Stomach smooth muscle (tissue), 2 donors: Measurements from ENCODE around the gene RYR1.

ENCODE experiments used
- H3K27ac ChIP-seq: one replicate; pipeline ENCODE4 v1.7.0; 2013; ENCODE audit warnings: mild to moderate bottlenecking, low read length, inconsistent platforms
- H3K27me3 ChIP-seq, 2 donors: one replicate each; pipeline ENCODE4 v1.7.0; 2013; ENCODE audit warnings: low read length in 2 of 2; ENCODE audit not compliant: insufficient read depth in 2 of 2, control insufficient read depth in 1 of 2
- H3K36me3 ChIP-seq, 2 donors: one replicate each; pipeline ENCODE4 v1.7.0; 2013; ENCODE audit warnings: low read length in 2 of 2; ENCODE audit not compliant: control insufficient read depth in 2 of 2, insufficient read depth in 2 of 2
- H3K4me1 ChIP-seq: one replicate; pipeline ENCODE4 v1.7.0; 2013; ENCODE audit warnings: low read length; ENCODE audit not compliant: control insufficient read depth, insufficient read depth
- H3K4me3 ChIP-seq, 2 donors: one replicate each; pipeline ENCODE4 v1.7.0; 2013; ENCODE audit warnings: low read length in 2 of 2
- H3K9ac ChIP-seq, 2 donors: one replicate each; pipeline ENCODE4 v1.7.0; 2013; ENCODE audit warnings: low read length in 2 of 2, mild to moderate bottlenecking in 1 of 2
- H3K9me3 ChIP-seq, 2 donors: one replicate each; pipeline ENCODE4 v1.7.0; 2013; ENCODE audit warnings: low read length in 2 of 2; ENCODE audit not compliant: control insufficient read depth in 2 of 2
- donor health status: healthy.
- donor health status: Pancreatic carcinoma.

RYR1 gene

DNA sequence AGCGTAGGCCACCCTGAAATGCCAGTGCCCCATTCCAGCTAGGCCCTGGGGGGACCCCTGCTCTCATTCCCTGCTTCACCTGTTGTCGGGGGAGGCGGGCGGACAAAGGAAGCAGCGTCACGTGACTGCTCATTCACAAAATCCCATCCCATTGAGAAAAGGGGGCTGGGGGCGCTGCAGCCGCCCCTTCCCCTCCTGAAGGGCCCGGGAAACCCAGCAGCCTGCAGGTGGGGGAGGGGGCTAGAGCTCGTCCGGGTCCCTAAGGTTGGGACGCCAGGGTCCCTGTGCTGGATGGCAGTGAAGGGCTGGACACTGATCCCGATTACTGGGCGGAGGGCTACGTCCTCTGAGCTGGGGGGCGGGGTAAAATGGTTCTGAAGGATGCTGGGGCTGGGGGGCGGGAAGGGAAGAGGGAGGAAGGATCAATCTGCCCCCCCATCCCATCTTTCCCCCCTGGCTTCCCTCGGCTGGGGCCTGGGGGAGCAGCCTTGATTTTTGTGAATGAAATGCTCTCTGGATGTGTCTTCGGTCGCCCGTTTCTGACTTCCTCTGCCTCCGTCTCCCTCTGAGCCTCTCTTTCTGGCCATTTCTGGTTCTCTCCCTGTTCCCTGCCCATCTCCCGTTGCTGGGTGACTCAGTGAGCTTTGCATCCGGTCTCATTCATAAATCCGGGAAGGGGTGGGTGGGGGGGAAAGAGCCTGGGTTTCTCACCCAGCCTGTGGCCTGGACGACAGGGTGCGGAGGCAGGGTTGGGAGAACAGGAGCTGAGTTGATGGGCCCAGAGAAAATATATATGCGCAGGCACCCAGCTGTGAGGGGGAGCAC lies 44.2 kb upstream of the RYR1 start:
- Histone ChIP-seq H3K27me3 (peaks cover 18 to 21% of the 10 kb centered on the region in 2 donors), H3K9ac (peak overlapping the region in 1 of 2 donors; percentile 63), H3K27ac (no peak overlapping the region), H3K4me3 (peak overlapping the region; percentile 46 to 62), H3K36me3 (peaks cover 3 to 4% of the 10 kb centered on the region in 2 donors), H3K9me3 (no peaks in the 10 kb centered on the region), H3K4me1 (peaks cover 29% of the 10 kb centered on the region)

DNA sequence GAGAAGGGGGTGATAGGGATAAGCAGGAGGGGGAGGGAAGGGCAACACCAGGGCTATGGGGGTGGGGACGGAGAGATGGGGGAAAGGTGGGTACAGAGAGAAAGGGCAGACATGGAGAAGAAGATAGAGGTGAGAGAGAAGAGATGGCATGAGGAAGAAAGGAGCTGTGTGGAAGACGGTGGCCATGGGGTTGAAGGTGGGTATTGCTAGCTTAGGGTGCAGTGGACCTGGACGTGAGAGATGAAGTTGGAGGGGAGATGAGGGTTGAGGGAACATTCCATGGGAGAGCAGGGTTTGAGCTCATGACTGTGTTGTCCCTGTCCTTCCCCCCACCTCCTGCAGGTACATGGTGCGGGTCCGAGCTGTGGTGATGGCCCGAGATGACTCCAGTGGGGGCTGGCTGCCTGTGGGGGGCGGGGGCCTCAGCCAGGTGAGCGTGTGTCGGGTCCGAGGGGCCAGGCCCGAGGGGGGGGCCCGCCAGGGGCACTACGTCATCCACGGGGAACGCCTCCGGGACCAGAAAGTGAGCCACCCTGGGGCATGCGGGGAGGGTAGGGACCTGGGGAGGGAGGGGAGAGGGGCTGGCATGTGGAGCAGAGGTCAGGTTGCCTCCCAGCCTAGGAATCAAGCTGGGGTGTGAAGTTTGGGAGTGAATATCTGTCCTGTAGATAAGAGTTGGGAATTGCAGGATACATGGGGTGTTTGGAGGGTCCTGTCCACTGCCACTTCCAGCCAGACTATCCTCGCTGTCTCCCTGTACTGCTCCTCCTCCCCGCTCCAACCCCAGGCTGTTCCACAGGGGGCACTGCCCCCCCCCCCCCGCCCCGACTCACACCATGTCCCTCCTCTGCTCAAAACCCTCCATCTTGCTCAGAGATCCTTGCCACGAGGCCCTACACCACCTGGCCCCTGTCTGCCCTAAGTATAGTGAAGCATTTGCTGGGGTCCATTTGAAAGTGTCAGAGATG lies 43.2 kb upstream of the RYR1 start:
- H3K9me3 ChIP-seq, result no peaks in the 10 kb centered on the region
- H3K4me3 ChIP-seq, result no peak overlapping the region
- H3K4me1 ChIP-seq, result peaks cover 29% of the 10 kb centered on the region
- no peak overlapping the region for H3K9ac ChIP-seq
- H3K27me3 ChIP-seq, result peaks cover 20 to 27% of the 10 kb centered on the region in 2 donors
- H3K27ac ChIP-seq, result no peak overlapping the region
- no peaks in the 10 kb centered on the region for H3K36me3 ChIP-seq

DNA sequence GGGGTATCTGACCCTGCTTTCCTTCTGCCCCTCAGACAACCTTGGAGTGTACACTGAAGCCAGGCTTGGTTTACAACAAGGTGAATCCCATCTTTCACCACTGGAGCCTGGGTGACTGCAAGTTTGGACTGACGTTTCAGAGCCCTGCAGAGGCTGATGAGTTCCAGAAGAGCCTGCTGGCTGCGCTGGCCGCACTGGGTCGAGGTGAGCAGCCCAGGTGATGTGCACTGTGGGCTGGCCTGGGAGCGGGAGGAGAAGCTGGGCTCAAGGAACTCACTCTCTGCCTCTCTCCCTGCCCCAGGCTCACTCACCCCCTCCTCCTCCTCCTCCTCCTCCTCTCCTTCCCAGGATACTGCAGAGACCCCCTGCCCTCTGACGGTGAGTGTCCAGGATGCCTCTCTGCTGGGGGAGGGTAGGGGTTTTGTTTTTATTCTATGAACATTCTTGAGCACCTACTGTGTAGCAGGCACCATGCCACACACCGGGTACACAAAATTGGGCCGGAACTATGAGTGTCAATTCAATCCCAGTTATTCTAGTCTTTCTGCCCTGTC lies 41.5 kb upstream of the RYR1 start:
- no peaks in the 10 kb centered on the region for H3K36me3 ChIP-seq
- peaks cover 20% of the 10 kb centered on the region for H3K4me1 ChIP-seq
- H3K4me3 ChIP-seq, result no peak overlapping the region
- peaks cover 25 to 28% of the 10 kb centered on the region in 2 donors for H3K27me3 ChIP-seq
- no peaks in the 10 kb centered on the region for H3K9me3 ChIP-seq
- no peak overlapping the region for H3K9ac ChIP-seq
- no peak overlapping the region for H3K27ac ChIP-seq

DNA sequence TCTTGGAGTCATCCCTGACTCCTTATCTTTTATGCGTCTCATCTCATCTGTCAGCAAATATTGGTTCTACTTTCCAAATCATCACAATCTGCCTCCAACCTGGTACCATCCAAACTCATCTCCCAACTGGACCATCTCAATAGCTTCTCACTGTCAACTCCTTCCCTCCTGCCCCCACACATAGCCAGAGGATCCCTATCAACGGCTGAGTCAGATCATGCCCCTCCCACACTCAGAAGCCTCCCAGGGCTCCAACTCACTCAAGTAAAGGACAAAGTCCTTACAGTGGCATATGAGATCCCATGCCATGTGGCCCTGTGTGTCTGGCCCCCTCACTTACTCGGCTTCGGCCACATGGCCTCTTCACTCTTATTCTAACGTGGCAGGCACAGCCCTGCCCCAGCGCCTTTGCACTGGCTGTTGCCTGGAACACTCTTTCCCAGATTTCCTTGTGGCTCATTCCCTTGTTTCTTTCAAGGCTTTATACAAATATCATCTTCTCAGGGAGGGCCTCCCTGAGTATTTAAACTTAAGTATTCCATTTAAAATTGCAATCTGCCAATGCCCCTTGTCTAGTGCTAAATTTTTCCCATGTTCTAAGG lies 40.7 kb upstream of the RYR1 start:
- H3K36me3 ChIP-seq, result no peaks in the 10 kb centered on the region
- no peaks in the 10 kb centered on the region for H3K9me3 ChIP-seq
- H3K9ac ChIP-seq, result no peak overlapping the region
- peaks cover 12% of the 10 kb centered on the region for H3K4me1 ChIP-seq
- no peak overlapping the region for H3K27ac ChIP-seq
- H3K27me3 ChIP-seq, result peaks cover 29 to 35% of the 10 kb centered on the region in 2 donors
- H3K4me3 ChIP-seq, result no peak overlapping the region

DNA sequence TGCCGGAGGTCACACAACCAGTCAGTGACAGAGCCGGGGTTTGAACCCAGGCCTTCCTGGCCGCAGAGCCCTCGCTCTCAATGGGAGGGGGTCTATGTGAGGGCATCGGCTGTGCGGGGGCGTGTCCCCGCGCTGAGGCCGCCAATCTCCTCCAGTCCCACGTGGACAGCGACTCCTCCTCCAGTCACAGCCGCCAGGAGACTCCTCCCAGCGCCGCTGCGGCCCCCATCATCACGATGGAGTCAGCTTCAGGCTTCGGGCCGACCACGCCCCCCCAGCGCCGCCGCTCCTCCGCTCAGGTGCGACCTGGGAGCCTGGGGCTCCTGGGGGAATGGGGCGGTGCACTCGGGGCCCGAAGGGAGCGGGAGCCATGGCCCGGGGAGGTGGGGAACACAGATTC lies 39.0 kb upstream of the RYR1 start:
- Histone ChIP-seq H3K9me3 (no peaks in the 10 kb centered on the region), H3K36me3 (no peaks in the 10 kb centered on the region), H3K4me1 (no peaks in the 10 kb centered on the region), H3K4me3 (no peak overlapping the region), H3K9ac (no peak overlapping the region), H3K27me3 (peaks cover 36 to 46% of the 10 kb centered on the region in 2 donors), H3K27ac (no peak overlapping the region)

DNA sequence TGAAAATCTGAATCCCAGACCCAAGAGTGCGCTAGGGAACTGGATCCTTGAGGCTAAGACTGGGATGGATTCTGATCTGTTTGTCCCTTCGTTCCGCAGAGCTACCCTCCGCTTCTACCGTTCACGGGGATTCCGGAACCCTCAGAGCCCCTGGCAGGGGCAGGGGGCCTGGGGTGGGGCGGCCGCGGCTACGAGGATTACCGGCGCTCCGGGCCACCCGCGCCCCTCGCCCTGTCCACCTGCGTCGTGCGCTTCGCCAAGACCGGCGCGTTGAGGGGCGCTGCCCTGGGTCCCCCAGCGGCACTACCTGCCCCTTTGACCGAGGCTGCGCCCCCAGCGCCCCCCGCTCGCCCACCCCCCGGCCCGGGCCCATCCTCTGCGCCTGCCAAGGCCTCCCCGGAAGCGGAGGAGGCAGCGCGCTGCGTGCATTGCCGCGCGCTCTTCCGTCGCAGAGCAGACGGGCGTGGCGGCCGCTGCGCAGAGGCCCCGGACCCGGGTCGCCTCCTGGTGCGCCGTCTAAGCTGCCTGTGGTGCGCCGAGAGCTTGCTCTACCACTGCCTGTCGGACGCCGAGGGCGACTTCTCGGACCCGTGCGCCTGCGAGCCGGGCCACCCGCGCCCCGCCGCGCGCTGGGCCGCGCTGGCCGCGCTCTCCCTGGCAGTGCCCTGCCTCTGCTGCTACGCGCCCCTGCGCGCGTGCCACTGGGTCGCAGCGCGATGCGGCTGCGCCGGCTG lies 37.9 kb upstream of the RYR1 start:
- Histone ChIP-seq H3K4me3 (no peak overlapping the region), H3K9me3 (no peaks in the 10 kb centered on the region), H3K36me3 (no peaks in the 10 kb centered on the region), H3K4me1 (no peaks in the 10 kb centered on the region), H3K27ac (no peak overlapping the region), H3K27me3 (peaks cover 42 to 57% of the 10 kb centered on the region in 2 donors), H3K9ac (no peak overlapping the region)

DNA sequence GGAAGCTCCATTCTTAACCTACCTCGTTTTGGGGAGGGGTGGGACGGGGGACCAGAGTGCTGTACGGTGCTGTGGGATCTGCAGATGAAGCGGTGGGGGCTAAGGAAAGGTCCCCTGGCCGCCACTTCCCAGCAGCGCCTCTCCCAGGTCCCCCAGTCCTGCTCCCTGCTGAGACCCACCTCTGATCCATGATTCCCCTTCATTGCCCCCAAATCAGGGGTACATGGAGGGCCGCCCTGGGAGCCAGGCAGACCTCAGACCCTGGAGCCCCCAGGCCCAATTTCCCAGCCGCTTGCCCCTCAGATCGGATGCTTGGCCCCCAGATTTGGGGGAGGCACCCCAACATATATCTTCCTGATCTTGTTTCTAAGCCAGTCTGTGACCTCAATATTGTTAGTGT lies 34.4 kb upstream of the RYR1 start:
- Histone ChIP-seq H3K9ac (no peak overlapping the region), H3K27me3 (peaks cover 50 to 56% of the 10 kb centered on the region in 2 donors), H3K36me3 (no peaks in the 10 kb centered on the region), H3K4me1 (peaks cover 3% of the 10 kb centered on the region), H3K4me3 (no peak overlapping the region), H3K27ac (no peak overlapping the region), H3K9me3 (no peaks in the 10 kb centered on the region)

DNA sequence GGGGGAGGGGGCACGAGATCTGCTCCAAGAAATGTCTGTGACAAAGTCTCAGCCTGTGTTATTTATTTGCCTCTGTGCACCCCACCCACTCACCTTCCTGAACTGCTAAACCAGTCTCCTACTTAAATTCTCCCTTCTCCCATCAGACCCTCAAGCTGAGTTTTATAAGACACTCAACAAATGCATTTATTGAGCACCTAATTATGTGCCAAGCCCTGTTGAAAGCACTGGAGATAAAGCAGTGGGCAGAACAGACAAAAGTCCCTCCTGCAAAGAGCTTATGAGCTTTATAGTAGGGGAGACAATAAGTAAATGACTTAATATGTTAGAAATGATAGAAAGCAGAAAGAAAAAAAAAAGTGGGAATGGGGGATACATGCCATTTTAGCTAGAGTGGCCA lies 34.0 kb upstream of the RYR1 start:
- Histone ChIP-seq H3K9me3 (no peaks in the 10 kb centered on the region), H3K27me3 (peaks cover 46 to 51% of the 10 kb centered on the region in 2 donors), H3K9ac (no peak overlapping the region)

DNA sequence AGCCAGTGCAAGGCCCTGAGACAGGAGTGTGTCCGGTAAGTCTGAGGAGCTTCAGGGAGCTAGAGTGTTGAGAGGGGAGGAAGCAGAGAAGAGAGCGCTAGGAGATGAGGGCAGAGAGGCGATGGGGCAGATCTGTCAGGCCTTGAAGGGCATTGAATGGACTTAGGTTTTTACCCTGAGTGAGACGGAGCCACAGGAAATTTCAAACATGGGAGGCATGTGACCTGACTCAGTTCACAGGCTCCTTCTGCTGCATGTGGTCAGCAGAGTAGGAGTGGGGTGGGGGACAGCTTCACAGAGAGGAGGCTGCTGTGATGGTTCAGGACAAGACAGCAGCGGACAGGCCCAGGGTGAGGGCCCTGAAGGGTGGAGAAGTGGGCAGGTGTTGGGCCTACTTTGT lies 33.1 kb upstream of the RYR1 start:
- Histone ChIP-seq H3K27ac (no peak overlapping the region), H3K4me3 (no peak overlapping the region), H3K36me3 (peaks cover 0 to 3% of the 10 kb centered on the region in 2 donors), H3K9ac (no peak overlapping the region), H3K4me1 (peaks cover 3% of the 10 kb centered on the region), H3K9me3 (no peaks in the 10 kb centered on the region), H3K27me3 (peaks cover 39 to 44% of the 10 kb centered on the region in 2 donors)

More for the DNA sequence above, 34.0 kb upstream of the RYR1 start:
- no peaks in the 10 kb centered on the region for H3K36me3 ChIP-seq
- no peak overlapping the region for H3K4me3 ChIP-seq
- peaks cover 3% of the 10 kb centered on the region for H3K4me1 ChIP-seq
- no peak overlapping the region for H3K27ac ChIP-seq

DNA sequence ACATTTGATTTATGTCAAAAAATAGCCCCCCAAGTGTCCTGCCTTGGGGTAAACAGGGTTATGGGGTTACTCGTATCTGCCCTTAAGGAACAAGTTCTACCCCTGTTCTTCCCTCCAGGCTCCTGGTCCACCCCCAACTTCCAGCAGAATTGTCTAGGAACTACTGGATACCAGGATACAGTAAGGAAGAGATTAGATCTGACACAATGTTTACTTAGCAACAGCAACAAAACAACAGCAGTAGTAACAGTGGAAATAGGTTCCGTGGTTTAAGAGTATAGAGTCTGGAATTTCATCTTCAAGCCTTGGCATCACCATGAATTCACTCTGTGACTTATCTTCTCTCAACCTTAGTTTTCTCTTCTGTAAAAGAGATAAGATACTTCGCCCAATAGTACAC lies 32.3 kb upstream of the RYR1 start:
- Histone ChIP-seq H3K4me3 (no peak overlapping the region), H3K9me3 (no peaks in the 10 kb centered on the region), H3K4me1 (peaks cover 3% of the 10 kb centered on the region), H3K27ac (no peak overlapping the region), H3K27me3 (peaks cover 38 to 41% of the 10 kb centered on the region in 2 donors), H3K9ac (no peak overlapping the region), H3K36me3 (peaks cover 0 to 4% of the 10 kb centered on the region in 2 donors)
